GM18858 (cell line): ENCODE results near the gene TSC1.

Experiments
- ATAC-seq: cut with Tn5 transposase; IDR thresholded peaks from one replicate; pipeline ENCODE4 v1.9.1; 2021; ENCODE audit not compliant: unreplicated experiment

TSC1 gene

DNA sequence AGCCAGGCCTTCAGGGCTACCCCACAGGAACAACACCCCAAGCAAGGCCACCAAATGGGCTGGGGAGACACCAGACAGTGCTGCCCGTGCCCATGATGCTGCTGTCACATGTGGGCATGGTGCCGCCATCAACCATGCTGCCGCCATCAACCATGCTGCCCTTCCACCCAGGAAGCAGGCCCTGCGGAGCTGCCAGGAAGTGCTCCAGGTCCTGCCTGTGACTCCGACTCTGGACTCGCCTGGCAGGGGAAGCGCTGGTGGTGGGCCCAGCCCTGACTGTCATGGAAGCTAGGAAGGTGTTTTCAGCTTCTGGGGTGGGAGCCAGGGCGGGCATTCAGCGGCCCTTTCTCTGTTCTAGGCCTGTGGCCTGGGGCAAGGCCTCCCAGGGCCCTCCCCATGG is 75.2 kb downstream of the TSC1 start:
- no peak for ATAC-seq

DNA sequence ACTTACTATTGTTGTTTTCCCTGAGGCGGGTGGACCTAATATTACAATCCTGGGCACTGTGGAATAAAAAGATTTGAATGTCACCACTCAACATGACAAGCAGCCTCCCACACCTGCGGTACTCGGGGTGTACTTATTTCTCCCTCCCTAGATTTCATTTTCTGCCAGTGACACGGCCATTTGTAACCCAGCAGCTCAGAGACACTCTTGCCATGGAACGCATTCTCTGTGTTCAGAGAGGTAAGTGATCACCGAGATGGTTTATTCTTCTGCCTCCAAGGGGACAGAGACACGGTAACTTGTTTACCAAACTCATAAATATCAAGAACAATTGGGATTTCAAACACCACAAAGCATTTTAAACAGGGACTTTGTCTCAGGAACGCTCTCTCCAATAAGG is 77.5 kb downstream of the TSC1 start:
- no peak for ATAC-seq

DNA sequence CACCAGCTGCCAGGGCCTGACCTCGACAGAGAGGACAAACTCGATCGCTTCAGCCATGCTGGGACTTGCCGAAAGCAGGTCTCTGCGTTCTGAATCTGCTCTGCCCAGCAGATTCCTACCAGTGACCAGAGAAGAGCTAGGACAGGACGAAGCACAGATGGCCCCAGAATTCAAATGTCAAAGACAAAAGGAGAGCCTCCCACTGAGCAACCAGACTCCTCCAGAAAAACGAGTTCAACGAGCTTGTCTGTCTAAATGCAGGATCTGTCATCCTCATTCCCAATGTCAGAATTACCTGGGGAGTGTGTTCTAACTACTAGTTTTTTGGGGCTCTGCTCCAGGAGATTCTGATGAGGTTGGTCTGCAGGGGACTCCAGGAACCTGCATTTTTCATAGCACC is 79.7 kb downstream of the TSC1 start:
- no peak for ATAC-seq

DNA sequence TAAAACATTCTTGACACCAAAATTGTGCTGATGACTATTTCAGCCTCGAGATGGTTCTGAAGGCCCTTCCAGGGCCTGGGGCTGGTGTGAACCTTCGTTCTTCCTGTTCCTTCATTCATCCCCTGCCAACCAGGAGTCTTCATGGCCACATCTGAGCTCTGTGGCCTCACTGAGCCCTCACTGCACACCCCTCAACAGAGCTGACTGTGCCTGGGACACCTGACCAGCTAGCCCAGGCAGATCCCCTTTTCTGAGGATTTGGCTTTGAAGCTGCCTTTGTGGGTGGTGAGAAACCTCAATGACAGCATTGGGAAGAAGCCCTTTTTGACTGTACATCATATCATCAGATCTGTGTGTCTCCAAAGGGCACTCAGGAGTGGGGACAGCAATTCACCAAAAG is 80.1 kb downstream of the TSC1 start:
- ATAC-seq: no peak

DNA sequence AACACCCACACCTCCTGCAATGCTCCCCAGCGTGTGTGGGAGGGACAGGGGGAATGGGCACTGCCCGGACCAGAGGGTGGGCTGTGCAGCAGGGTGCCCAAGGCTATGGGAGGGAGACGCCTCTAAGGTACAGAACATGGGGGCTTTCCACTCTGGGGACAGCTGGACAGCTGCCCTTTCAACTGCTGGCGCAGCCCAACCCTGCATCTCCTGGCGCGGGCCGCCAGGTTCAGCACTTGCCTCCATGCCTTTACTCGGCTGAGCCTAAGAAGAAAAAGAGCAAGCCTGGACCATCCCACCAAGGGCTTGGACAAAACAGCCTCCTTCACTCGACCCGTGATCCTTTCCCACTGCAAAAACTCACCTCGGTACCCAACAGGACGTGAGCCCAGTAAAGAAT is 81.3 kb downstream of the TSC1 start:
- ATAC-seq: no peak

DNA sequence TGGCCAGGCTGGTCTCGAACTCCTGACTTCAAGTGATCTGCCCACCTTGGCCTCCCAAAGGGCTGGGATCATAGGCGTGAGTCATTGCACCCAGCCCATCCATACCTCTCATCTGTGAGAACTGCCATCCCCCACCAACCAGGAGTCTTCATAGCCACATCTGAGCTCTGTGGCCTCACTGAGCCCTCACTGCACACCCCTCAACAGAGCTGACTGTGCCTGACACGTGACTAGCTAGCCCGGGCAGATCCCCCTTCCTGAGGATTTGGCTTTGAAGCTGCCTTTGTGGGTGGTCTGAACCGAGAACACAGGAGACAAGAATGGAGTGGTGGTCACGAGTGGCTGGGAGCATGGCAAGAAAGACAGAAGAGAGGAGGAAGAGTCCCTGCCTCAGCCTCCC is 81.9 kb downstream of the TSC1 start:
- ATAC-seq: no peak

DNA sequence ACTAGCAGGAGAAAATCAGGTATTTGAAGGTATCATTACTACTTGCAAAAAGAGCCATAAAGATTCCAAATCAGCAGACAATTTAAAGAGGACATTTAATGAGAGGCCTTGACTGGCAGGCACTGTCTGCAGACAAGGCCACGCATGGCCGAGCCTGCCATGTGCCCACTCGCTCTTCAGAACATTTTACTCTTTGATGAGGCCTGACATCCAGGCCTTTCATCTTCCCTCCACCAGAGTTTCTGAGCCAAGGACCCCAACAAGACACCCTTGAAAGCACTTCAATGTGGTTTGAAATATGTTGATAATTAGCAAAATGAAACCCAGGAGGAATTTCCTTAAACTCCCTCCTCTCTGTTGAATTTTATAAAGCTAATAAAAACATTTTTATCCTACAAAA is 82.8 kb downstream of the TSC1 start:
- ATAC-seq: no peak

DNA sequence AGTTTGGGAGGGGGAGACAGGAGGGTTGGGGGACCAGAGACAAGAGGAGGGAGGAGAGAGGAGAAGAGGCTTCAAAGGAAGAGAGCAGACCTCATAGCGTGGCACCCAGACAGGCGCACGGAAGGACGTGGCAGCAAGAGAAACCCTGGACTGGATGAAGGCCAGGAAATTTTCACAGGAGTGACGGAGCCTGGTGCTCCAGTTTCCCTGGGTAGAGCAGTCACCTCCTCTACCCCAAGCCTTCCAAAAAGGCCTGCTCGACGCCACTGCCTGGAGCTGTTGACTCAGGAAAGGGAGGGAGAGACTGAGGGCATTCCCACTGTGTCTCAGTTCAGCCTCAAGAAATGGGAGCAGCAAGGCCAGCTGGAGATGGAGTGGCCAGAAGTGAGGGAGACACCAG is 85.7 kb downstream of the TSC1 start:
- no peak for ATAC-seq

DNA sequence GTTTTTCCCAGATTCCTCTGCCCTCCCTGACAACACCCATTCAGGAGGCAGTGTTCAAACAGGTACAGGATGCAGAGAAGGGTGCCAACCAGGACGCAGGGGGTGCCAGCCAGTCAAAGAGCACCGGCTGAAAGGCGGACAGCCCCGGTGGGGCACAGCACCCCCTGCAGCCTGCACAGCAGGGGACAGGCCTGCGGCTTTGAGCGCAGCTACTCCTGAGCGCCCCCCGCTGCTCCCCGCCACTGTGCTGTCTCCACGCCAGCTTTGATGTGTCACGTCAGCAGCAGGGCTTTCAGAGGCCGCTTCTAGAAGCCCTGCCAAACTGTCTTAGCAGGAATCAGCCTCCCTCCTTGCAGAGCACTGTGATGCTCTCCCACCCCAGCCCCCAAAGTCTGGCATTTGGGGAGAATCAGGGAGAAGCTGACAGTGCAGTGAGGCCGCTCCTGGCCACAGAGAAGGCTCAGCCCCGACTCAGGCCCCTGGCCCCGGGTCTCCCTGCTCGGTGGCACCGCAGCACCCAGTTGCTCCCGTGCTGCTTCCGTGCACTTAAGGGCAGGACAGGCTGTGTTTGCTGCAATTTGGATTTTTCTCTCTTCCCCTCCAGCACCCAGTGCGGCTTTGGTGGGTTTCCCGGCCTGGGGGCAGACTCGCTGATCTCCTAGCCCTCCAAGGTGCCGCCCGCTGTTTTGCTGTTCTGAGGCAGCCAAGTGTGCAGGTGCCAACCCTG is 86.6 kb downstream of the TSC1 start:
- ATAC-seq: no peak

DNA sequence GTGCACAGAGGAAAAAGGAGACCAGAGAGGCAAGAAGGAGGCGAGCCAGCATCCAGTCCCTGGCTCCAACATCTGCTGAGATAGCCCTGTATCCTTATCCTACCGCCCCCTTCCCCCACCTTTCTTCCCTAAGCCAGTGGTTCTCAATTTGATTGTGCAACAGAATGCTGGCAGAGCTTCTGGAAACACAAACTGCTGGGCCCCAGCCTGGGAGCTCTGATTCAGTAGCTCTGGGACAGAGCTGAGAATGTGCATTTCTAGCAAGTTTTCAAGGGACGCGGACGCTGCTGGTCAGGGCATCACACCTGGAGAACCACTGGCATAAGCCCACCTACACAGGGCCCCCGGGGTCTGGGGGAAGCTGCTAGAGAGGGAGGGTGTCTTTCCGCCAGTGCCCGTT is 87.4 kb downstream of the TSC1 start:
- ATAC-seq: no peak

DNA sequence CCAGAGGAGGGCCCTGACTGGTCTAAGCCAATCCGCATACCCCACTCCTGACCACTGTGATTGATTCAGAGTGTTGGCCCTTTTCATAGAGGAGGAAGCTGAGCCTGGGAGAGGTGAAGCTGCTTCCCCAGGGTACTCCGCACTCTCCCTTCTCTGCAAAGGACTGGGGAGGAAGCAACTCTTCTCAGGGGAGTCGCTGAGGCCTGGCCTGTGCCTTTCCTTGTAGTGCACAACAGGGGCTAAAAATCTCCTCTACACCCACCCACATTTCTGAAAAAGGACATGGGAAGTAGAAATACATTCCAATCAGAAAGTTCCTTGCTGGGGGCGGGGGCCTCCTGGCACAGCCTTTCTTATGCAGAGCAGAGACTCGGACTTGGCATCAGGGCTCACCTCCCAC is 88.5 kb downstream of the TSC1 start:
- ATAC-seq: no peak

DNA sequence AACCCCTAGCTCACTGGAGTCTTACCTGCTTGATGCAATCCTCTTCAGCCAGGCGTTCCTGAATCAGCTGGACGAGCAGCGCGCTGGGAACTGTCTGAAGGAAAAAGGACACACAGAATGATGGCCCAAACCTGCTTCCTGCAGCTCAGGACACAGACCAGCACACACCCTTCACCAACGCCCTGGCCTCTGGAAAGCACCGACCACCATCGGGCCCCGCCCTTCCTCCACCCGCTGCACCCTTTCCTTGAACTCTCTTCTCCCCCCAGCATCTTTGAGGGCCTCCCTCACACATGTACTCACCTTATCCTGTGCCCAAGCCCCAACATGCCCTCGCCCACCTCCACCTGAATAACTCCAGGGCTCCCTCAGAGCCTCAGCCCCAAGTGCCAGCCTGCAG is 89.6 kb downstream of the TSC1 start:
- ATAC-seq: no peak

DNA sequence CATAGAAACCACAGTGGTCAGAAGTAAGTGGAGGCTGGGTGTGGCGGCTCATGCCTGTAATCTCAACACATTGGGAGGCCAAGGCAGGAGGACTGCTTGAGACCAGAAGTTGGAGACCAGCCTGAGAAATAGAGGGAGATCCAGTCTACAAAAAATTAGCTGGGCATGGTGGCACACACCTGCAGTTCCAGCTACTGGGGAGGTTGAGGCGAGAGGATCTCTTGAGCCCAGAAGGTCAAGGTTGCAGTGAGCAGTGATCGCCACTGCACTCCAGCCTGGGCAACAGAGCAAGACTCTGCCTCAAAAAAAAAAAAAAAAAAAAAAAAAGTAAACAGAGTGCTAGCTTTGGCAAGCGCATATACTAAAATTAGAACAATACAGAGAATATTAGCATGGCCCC is 90.9 kb downstream of the TSC1 start:
- ATAC-seq: no peak

DNA sequence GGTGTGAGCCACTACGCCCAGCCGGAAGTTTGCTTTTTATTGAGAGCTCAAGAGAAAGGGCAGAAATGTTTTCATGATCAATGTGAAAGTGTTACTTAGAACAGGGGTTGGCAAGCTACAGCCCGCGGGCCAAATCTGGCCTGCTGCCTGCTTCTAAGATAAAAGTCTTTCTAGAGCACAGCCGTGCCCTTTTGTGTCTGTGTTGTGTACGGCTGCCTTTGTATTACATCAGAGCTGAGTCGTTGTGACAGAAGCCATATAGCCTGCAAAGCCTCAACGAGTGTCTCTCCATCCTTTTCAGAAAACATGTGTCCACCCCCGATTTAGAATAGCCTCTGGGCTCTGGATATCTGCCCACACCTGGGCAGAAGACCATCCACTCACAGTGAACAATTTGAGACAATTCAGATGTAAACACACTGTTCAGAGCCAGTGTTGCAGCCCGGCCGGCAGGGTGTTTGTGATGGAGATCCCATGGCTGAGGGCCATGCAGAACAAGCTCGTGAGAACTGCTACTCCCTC is 95.2 kb downstream of the TSC1 start:
- ATAC-seq: no peak

DNA sequence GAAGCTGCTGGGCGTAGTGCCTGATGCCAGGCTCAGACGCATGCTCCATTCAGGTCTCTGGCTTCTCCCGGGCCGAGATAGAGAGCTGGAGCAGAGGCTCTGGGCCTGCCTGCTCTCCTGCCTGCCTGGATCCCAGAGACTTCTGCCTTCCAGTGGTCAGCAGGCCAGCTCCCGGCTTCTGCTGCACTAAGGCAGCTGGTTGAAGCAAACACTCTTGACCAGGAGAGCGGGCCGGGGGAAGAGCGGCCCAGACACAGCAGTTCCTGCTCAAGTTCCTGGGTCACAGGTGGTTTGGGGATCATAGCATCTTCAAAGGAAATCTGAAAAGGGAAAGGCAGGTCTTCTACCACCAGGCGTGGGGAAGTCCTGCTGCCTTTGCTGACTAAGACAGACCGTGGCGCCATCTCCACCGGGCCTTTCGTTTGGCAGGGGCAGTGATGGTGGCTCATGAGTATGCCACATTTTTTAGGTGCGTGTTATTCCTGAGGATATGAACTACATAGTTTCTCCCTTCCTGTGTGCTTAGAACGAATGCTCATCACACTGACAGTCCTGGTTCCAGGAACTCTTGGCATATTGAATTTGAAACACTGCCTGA is 97.4 kb downstream of the TSC1 start:
- no peak for ATAC-seq

DNA sequence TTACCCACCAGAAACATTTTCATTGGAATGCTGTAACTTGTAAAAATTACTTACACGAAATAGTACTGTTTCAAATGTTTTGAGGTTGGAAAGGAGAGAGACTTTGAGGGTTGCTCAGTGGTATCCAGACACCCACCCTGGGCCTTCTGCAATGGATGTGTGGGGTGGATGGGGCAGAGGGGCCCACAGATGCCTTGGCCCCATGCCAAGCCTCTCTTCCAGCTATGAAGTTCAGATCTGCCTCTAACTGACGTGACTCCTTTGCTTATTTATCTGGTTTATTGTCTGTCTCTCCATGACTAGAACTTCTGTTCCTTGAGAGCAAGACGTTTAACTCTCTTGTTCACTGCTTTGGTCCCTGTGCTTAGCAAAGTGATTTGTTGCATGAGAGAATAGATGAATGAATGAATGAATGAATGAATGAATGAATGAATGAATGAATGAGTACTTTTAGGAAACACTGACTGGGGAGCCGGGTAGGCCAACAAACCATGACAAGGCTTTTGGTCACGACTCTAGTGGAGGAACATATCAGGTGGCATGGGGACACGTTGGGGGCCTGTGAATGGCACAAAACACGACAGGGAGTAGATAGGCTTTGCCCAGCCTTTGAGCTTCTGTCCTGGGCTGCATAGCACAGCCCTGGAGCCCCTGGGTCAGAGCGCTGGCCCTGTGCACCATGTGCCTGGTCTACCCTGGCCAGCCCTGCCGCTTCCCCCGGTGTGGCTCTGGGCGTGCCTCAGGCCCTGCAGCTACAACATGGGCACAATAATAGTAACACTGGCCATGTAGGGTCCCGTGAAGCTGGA is 98.1 kb downstream of the TSC1 start:
- ATAC-seq: no peak

DNA sequence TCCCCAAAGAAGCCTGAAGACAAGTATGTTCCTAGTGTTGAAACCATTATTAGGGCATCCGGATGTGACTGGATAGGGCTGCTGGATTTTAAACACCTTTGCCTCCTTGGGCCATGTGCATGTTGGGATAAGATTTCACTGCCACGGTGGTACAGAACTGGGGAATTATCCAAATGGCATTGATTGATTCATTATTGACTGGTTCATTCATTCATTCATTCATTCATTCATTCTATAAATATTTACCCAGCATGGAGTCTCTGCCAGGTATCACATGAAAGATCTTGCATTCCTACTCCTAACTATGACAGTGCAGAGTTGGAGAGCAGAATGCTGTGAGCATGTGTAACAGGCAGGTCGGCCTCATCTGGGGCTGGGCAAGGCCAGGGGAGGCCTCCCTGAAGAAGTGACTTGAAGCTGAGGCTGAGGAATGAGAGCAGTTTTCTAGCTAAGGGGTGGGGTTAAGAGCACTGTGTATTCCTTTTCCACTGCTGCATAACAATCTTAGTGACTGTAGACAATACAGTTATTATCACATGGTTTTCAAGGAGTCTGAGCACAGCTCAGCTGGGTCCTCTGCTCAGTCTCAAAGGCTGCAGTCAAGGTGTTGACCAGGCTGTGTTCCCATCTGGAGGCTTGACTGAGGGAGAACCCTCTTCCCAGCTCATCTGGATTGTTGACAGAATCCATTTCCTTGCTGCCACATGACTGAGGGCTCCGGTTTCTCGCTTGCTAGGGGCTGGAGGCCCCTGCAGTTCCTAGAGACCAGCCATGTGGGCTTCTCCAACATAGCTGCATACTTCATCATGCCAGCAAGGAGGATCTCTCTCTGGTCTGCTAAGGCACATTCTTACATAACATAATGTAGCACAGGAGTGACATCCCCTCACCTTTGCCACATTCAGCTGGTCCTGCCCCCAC is 102.0 kb downstream of the TSC1 start:
- no peak for ATAC-seq
